Kidney glomerular epithelial cell (primary cell): ENCODE results near the gene NKAIN4.
A peak's percentile ranks its signal among the peaks of the same experiment; 100 is the strongest.

ENCODE experiments used
- DNase-seq: peaks from one replicate; lab custom pipeline; 2025; lab: John Stamatoyannopoulos, UW

The NKAIN4 gene

DNA sequence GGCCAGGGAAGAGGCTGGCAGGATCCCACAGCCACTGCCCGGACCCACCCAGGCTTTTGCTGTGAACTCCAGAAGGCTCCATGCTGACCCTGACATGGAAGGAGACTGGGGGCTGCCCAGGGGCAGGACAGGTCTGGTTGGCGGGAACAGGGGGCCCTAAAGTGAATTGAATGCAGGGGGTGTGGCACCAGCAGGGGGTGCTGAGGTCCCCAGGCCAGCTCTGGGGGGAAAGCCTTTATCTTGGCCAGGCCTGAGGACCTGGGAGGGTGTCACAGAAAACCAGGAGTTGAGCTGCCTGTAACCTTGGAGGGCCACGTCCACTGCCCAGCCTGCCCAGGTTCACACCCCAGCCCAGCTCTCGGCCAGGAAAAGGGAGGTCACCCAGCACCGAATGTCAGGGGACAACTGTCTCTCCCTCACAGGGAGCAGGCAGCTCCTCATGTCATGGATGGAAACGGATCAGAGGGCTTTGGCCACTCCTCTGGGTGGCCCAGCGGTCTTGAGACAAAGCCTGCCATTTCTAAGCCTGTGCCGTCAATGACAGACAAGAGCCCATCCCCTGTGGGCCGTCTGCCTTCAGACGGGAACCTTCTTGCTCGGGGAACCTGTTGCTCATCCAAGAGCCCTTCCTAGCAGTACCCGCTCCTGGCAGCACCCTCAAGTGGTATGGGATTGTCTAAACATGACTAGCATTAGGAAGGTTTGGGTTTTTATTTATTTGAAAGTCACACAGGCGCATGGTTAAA lies 35.4 kb downstream of the NKAIN4 start:
- no peak for DNase-seq

GRCh38 chr20:63217706-63218105 lies 36.6 kb downstream of the NKAIN4 start:
- no peak for DNase-seq

- DNase-seq, result no peak
Measured at GRCh38 chr20:63216849-63217471, 37.3 kb downstream of the NKAIN4 start.

DNA sequence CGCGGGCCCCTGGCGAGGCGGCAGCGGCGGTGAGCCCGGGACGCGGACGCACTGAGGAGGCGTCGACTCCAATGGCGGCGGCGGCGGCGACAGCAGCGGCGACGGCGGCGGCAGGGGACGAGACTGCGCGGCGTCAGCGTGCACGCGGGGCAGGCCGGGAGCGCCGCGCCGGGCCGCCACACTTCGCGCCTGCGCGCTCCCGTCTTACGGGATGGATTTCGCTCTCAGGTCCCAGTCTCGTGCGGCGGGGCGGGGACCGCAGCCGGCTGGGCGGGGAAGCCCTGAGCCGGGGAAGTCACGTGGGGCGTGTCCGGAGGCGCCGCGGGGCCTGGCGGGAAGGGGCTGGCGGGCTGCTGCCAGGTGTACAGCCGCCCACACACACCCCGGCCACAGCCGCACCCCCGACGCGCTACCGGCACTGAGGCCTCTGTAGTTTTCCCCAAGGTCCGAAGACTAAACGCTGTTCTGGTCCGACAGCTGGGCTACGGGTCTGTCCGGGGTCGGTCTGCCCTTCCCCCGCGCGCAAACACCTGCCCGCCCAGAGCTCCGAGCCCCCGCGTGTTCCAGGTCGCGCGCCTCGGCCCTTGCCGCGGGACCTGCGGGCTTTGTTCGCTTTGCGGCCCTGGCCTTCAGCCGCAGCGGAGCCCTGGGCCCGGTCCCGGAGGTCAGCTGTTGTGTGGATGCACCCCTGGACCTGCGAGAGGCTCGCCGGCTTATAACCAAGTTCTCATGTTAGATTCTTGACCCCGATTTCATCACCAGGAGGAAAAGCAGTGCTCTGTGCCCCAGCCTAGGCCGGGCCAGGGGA lies 38.0 kb downstream of the NKAIN4 start, which contains the start of gene YTHDF1:
Gene YTHDF1, minus strand, starts transcription at position 91 of the 808 bp plus-strand sequence. CDS start 239 bp downstream, outside the sequence.
- DNase-seq, result peak; percentile 81

GRCh38 chr20:63215101-63216040 lies 38.9 kb downstream of the NKAIN4 start:
- DNase-seq, result peak; percentile 19

DNA sequence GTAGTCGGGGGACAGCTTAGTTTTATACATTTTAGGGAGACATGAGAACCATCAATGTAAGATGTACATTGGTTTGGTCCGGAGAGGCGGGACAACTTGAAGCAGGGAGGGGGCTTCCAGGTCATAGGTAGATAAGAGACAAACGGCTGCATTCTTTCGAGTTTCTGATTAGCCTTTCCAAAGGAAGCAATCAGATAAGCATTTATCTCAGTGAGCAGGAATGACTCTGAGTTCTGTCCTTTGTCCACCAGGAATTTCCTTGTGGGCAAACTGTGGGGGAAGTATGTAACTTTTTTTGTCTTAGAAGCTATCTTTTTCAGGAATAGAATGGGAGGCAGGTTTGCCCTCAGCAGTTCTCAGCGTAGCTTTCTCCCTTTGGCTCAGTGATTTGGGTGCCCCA lies 39.7 kb downstream of the NKAIN4 start:
- DNase-seq, result no peak

GRCh38 chr20:63212792-63213191 lies 41.5 kb downstream of the NKAIN4 start:
- no peak for DNase-seq

DNA sequence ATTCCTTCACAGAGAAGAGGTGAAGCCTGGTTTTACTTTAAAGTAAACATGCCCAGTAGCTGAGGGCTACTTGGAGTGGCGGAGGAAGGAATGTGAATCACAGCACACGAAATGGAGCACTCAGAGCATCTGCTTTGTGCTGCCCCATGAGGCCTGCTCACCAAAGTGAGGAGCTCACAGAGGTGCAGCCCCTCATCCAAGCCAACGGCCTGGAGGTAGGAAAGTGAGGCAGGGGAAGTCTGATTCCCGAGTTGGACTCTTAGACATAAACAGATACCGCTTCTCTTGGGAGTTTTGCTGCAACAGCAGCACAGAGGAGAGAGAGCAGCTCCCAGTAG lies 41.9 kb downstream of the NKAIN4 start:
- no peak for DNase-seq

DNA sequence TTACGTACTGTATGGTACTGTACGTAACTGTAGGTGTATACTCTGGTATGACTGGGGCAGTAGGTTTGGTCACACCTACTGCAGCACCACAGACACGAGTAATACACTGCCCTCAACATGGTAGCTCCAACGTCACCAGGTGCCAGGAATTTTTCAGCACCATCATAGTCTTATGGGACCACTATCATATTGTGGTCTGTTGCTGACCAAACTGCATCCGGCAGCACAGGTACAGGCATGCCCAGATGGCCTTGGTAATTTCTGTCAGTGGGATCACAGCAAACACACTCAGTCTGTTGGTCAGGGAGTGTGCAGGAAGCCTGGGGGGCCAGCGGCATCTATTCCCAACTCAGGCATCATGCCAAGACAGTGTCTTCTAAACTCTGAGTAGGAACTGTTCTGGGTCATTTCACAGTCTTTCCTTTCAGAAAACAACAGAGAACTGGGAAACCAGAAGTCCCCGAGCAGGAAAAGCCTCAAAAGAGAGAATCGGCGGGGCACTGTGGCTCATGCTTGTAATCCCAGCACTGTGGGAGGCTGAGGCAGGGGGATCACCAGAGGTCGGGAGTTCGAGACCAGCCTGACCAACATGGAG lies 44.2 kb downstream of the NKAIN4 start:
- DNase-seq, result no peak

DNA sequence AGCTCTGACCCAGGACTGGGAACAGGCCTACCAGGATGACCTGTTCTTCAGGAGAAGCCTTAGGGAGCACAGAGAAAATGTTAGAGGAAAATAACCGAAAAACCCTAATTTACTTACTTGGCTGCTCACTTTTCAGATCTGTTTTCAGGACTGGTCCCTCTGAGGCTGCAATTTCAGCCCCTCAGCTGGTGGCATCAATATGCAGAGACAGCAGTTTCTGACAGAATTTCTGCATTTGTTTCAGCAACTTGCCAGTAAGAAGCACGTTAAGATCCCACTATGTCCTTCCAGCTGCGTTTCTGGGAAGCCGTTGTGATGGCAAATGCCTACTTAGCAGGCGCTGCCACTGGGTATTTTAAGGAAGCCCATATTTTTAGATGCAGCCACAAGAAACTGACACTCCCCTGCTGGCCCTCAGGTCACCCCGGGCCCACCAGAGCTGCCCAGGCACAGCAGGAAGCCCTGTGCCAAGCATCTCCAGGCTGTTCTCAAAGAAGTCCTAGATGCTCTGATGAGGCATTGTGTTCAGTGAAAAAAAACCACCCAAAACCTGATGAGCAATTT lies 45.8 kb downstream of the NKAIN4 start:
- no peak for DNase-seq

DNA sequence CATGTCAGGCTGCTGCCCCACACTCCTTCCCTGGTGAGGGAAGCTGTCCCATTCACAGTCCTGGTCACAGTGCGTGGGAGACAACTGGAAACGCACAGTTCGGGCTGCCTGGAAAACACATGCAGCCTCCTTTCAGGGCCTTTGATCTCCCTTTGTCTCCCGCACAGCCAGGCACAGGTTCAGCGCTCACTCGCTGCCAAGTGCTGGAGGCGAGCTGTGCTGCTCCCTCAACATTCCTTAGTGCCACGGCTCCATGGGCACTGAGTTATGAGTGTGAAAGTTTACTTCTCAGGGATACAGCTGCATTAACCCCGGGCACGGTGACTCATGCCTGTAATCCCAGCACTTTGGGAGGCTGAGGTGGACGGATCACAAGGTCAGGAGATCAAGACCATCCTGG lies 47.4 kb downstream of the NKAIN4 start:
- DNase-seq, result peak; percentile 77

- no peak for DNase-seq
Measured at GRCh38 chr20:63205896-63206295, 48.4 kb downstream of the NKAIN4 start.

DNA sequence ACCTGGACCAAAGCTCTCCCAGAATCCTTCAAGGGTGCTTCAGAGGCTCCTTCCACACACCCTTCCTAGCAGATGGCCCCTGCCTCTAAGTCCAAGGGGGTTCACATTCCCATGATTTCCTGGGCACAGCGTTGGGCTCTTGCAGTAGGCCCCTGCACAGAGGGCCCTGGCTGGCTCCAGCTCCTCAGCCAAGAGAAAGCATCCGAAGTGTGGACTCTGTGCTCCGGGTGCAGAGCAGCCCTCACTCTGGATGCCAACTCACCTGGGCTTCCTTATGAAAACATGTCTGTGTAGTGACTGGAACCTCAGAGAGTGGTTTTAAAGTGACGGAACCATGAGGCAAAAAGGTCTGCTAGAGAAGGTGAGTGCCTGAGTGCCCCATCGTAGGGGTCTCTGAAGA lies 49.9 kb downstream of the NKAIN4 start:
- DNase-seq, result no peak

GRCh38 chr20:63202811-63203526 lies 51.3 kb downstream of the NKAIN4 start:
- DNase-seq, result no peak

DNA sequence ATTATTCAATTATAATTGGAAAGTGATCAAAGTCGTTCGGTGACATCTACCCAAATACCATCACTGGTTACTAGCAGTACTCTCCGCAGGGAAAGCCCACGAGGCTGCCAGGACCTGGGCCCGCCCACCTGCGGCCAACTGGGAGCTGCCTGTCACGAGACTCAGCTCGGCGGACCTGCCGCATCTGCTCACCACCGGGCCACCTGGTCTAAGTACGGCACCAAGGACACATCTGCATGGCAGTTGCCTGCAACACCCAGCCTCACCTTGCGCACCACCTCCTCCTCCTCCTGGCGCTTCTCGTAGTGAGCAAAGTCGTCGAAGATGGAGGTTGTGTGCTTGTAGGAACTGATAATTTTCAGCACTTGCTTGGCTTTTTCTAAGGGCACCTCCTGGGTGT lies 52.2 kb downstream of the NKAIN4 start:
- no peak for DNase-seq

DNA sequence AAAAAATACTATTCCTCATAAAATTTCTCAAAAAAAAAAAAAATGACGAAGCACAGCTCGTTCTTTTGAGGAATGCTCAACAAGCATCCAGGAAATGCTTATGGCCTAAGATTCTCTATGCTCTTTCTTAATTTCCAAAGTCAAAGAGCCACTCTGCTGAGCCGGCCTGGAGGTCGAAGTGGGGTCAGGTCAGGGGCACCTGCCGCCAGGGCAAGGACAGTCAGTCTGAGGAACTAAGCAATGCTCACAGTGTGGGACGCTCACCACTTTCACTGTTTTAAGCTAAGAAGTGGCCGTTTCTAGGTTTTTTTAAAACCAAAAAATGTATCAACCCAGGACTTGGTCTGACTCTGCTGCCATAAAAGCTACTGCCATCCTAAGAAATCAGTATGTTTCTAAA lies 55.7 kb downstream of the NKAIN4 start:
- no peak for DNase-seq

- DNase-seq, result no peak
Measured at GRCh38 chr20:63196768-63197470, 57.3 kb downstream of the NKAIN4 start.

DNA sequence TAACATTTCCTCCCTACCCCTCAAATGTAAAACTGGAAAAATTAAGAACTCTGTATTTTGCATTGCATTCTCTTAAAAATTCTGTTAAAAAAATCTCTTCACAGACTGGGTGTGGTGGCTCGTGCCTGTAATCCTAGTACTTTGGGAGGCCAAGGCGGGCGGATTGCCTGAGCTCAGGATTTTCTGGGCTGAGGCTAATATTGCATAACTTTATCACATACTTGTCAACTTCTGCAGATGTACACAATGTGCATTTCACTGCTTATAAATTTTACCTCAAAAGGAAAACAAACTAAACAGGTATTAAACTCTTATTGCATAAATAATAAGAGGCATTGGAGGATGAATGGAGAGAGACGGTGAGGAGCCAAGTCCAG lies 59.5 kb downstream of the NKAIN4 start:
- no peak for DNase-seq

DNA sequence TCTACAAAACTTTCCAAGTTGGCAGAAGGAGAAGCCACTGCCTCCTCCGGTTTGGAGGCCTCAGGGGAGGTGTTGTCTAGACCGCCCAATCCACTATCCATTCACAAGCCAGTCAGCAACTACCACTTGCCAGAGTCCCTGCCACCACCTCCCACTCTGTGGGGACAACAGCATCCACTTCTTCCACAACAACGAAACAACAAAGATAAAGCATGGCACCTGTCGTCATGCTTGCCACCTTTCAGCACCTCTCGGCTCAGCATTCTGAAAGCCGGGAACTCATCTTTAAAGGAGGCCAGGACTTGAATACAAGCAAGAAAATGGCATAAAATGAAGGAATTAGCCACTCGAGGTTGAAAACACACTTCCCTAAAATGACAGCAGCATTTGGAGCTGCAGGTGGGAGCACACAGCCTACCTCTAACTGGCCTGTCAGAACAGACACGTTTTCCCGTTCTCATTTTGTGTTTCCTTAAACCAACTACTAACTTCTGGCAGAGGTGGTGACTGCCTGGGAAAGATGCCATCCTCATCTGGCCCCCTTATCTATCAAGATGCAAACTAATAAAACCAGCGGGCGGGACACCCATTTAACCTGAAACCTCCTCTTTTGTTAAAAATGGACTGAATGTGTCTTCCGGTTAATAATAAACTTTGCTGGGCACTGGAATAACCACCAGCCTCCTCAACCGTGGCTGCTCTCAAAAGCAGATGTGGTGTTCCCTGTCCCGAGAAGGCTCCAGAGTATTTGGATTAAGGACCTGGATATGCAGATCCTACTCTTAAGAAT lies 60.1 kb downstream of the NKAIN4 start:
- DNase-seq, result no peak
